NCI-H510A (cell line): ENCODE measurements around the gene OR51L1.
"Not testable (repeated sequence)": the region's sequence is repeated elsewhere in the genome, so short reads cannot be mapped to it uniquely, and the experiment has no call there.

Experiments
- DNase-seq: peaks from one replicate; lab custom pipeline; 2025; lab: John Stamatoyannopoulos, UW

OR51L1 gene

GRCh38 chr11:4994551-4994950 lies at the start of gene OR51L1:
OR51L1 (plus strand) TSS chr11:4994851; CDS start chr11:4998983, 4,132 bp downstream.
- no peak for DNase-seq

- DNase-seq: no peak
These were observed 47.1 kb upstream of the OR51L1 start, which contains the start of gene OR51A4 for GRCh38 chr11:4947505-4947904. OR51A4 (minus strand) TSS chr11:4947605; CDS start chr11:4947100, 505 bp downstream.

GRCh38 chr11:4955613-4956012 lies 39.0 kb upstream of the OR51L1 start, which contains the start of gene OR51A2:
OR51A2 (minus strand) TSS chr11:4955713; CDS start chr11:4955713, 0 bp downstream.
- not testable (repeated sequence) for DNase-seq

GRCh38 chr11:4957396-4957795 lies 37.3 kb upstream of the OR51L1 start:
- DNase-seq: no peak

- no peak for DNase-seq
These were observed 33.8 kb upstream of the OR51L1 start for GRCh38 chr11:4960877-4961276.

GRCh38 chr11:4962816-4963215 lies 31.8 kb upstream of the OR51L1 start:
- no peak for DNase-seq

- DNase-seq: no peak
These were observed 19.2 kb upstream of the OR51L1 start for GRCh38 chr11:4975436-4975835.

- no peak for DNase-seq
These were observed 15.6 kb upstream of the OR51L1 start for GRCh38 chr11:4979036-4979435.

GRCh38 chr11:4982678-4983077 lies 12.0 kb upstream of the OR51L1 start:
- no peak for DNase-seq

GRCh38 chr11:4983841-4984240 lies 10.8 kb upstream of the OR51L1 start:
- DNase-seq: no peak

- no peak for DNase-seq
These were observed 3.6 kb upstream of the OR51L1 start for GRCh38 chr11:4991060-4991459.

- peak; percentile 37 for DNase-seq
These were observed 10.0 kb downstream of the OR51L1 start for GRCh38 chr11:5004424-5005274.

- no peak for DNase-seq
These were observed 12.9 kb downstream of the OR51L1 start for GRCh38 chr11:5007561-5007960.

GRCh38 chr11:5011254-5011653 lies 16.6 kb downstream of the OR51L1 start:
- no peak for DNase-seq

GRCh38 chr11:5013012-5013411 lies 18.4 kb downstream of the OR51L1 start:
- no peak for DNase-seq

GRCh38 chr11:5021996-5022395 lies 27.3 kb downstream of the OR51L1 start:
- no peak for DNase-seq

- DNase-seq: no peak
These were observed 42.0 kb downstream of the OR51L1 start for GRCh38 chr11:5036669-5037068.

- DNase-seq: no peak
These were observed 43.3 kb downstream of the OR51L1 start for GRCh38 chr11:5037926-5038325.

- no peak for DNase-seq
These were observed 43.7 kb downstream of the OR51L1 start for GRCh38 chr11:5038341-5038740.

- DNase-seq: no peak
These were observed 46.2 kb downstream of the OR51L1 start for GRCh38 chr11:5040876-5041275.

GRCh38 chr11:5042091-5042490 lies 47.4 kb downstream of the OR51L1 start:
- DNase-seq: no peak

GRCh38 chr11:5043380-5043779 lies 48.7 kb downstream of the OR51L1 start:
- no peak for DNase-seq

GRCh38 chr11:5046226-5046625 lies 51.6 kb downstream of the OR51L1 start, which contains the start of gene OR52J3:
OR52J3 (plus strand) TSS chr11:5046526; CDS start chr11:5046526, 0 bp downstream.
- no peak for DNase-seq
